Esophagus squamous epithelium (tissue), 5 donors: ENCODE measurements around the gene ADGRG1. TPM values are rescaled to one million over a fixed set of nuclear protein-coding genes. Genes with fewer than 3 reads are reported as not detected.

Experiments used
- DNase-seq: peaks from one replicate; lab custom pipeline; 2025; lab: John Stamatoyannopoulos, UW
- H3K27ac ChIP-seq, 4 donors: fragments of 200-600 bp; sonication (generic); one replicate each; pipeline ENCODE4 v1.5.1; 2016 to 2019; ENCODE audit warnings: mild to moderate bottlenecking in 1 of 4
- H3K27me3 ChIP-seq, 4 donors: fragments of 200-600 bp; sonication (generic); 1 replicate in 3 of 4; 2 replicates in 1 of 4; pipeline versions ENCODE4 v1.5.1 to v1.6.0; 2017 to 2021; ENCODE audit warnings: antibody characterized with exemption in 1 of 4
- H3K36me3 ChIP-seq, 3 donors: fragments of 200-600 bp; sonication (generic); one replicate each; pipeline ENCODE4 v1.5.1; 2016 to 2019
- H3K4me1 ChIP-seq, 3 donors: fragments of 200-600 bp; sonication (generic); one replicate each; pipeline ENCODE4 v1.5.1; 2017 to 2019
- H3K4me3 ChIP-seq, 4 donors: fragments of 200-600 bp; sonication (generic); 1 replicate in 3 of 4; 2 replicates in 1 of 4; pipeline ENCODE4 v1.5.1; 2016 to 2019; ENCODE audit warnings: mild to moderate bottlenecking in 2 of 4, moderate library complexity in 1 of 4
- H3K9me3 ChIP-seq, 3 donors: fragments of 200-600 bp; sonication (generic); one replicate each; pipeline ENCODE4 v1.5.1; 2016 to 2019
- CTCF ChIP-seq, 6 experiments: fragments of 450-650 bp in 4 of 6; fragments of 200-600 bp in 2 of 6; sonication (generic) in 2 of 6; IDR thresholded peaks; one replicate each; pipeline ENCODE4 v1.5.1; 2016 to 2019; ENCODE audit warnings: antibody characterized with exemption in 6 of 6, mild to moderate bottlenecking in 4 of 6, moderate library complexity in 4 of 6
- POLR2A ChIP-seq, 4 donors: fragments of 450-650 bp; IDR thresholded peaks; one replicate each; pipeline ENCODE4 v1.6.1; 2017; ENCODE audit warnings: antibody characterized with exemption in 4 of 4, mild to moderate bottlenecking in 4 of 4, moderate library complexity in 3 of 4
- WGBS, 2 donors: methylation state at CpG; one replicate each; pipeline ENCODE4 v1.1.5; 2018; 5-methylcytosine and 5-hydroxymethylcytosine counted together
- intact Hi-C: fragments of 100-400 bp; cut with DNase I; formaldehyde crosslinking; loops from one replicate; pipeline ENCODE4 v1.15.0; 2022
- total RNA-seq, 4 donors: library from RNA; depleted of rRNA; stranded (reverse); fragments of >200 nt; gene quantifications; one replicate each; pipeline ENCODE4 v1.1.0, GENCODE V29; 2016
- donor health status: DM: yes; HTN: yes; CAD: no.

The ADGRG1 gene
- total RNA-seq, 4 donors from 2014 or later: 37.0 to 65.5 (median 42.1) TPM

GRCh38 chr16:57676553-57677085 is 48.2 kb downstream of the ADGRG1 start:
- Histone ChIP-seq H3K27ac (no peak overlapping the region), H3K4me1 (peaks cover 0 to 21% (median 7%) of the 10 kb centered on the region in 3 donors), H3K4me3 (no peak overlapping the region), H3K9me3 (no peaks in the 10 kb centered on the region), H3K36me3 (no peaks in the 10 kb centered on the region), H3K27me3 (peaks cover 0 to 22% (median 0%) of the 10 kb centered on the region in 4 donors)
- 60 to 71% methylated on average over 2 to 4 of the region's 4 CpGs for WGBS, 2 donors
- intact Hi-C loops: no loop called here
- TF ChIP-seq CTCF (IDR thresholded peaks at IDR 0.05): no peak
- TF ChIP-seq POLR2A (IDR thresholded peaks at IDR 0.05): no peak
- no peak for DNase-seq

- no peak overlapping the region for H3K27ac ChIP-seq
Observed at GRCh38 chr16:57677622-57678369, 49.4 kb downstream of the ADGRG1 start.

GRCh38 chr16:57679016-57679415 is 50.6 kb downstream of the ADGRG1 start:
- DNase-seq: no peak
- H3K9me3 ChIP-seq: no peaks in the 10 kb centered on the region
- H3K27ac ChIP-seq: no peak overlapping the region
- H3K27me3 ChIP-seq: peaks cover 0 to 4% (median 0%) of the 10 kb centered on the region in 4 donors
- no peak overlapping the region for H3K4me3 ChIP-seq
- no peak for TF ChIP-seq POLR2A (IDR thresholded peaks at IDR 0.05)
- no peak for TF ChIP-seq CTCF (IDR thresholded peaks at IDR 0.05)
- 88% methylated on average over 4 of the region's 12 CpGs; no CpG with 5 or more reads in 1 of the 2 donors for WGBS, 2 donors
- no peaks in the 10 kb centered on the region for H3K36me3 ChIP-seq
- intact Hi-C loops: no loop called here
- H3K4me1 ChIP-seq: peaks cover 0 to 21% (median 7%) of the 10 kb centered on the region in 3 donors

More at GRCh38 chr16:57677622-57678369, 49.4 kb downstream of the ADGRG1 start:
- intact Hi-C loops: no loop called here
- peaks cover 0 to 21% (median 7%) of the 10 kb centered on the region in 3 donors for H3K4me1 ChIP-seq
- TF ChIP-seq POLR2A (IDR thresholded peaks at IDR 0.05) (no peak), CTCF (IDR thresholded peaks at IDR 0.05) (no peak)
- DNase-seq: no peak
- no peak overlapping the region for H3K4me3 ChIP-seq
- peaks cover 0 to 17% (median 0%) of the 10 kb centered on the region in 4 donors for H3K27me3 ChIP-seq
- H3K36me3 ChIP-seq: no peaks in the 10 kb centered on the region
- H3K9me3 ChIP-seq: no peaks in the 10 kb centered on the region
- whole genome bisulfite sequencing, 2 donors: 30 to 36% methylated on average over 9 to 10 of the region's 14 CpGs

- H3K27me3 ChIP-seq: no peaks in the 10 kb centered on the region
- H3K27ac ChIP-seq: no peak overlapping the region
- no peak for DNase-seq
- intact Hi-C loops: no loop called here
- WGBS, 2 donors: 69 to 73% methylated on average over 3 to 4 of the region's 7 CpGs
- no peaks in the 10 kb centered on the region for H3K9me3 ChIP-seq
- no peaks in the 10 kb centered on the region for H3K36me3 ChIP-seq
- no peak overlapping the region for H3K4me3 ChIP-seq
- no peak for TF ChIP-seq CTCF (IDR thresholded peaks at IDR 0.05)
- TF ChIP-seq POLR2A (IDR thresholded peaks at IDR 0.05): no peak
- H3K4me1 ChIP-seq: peaks cover 0 to 21% (median 7%) of the 10 kb centered on the region in 3 donors
Observed at GRCh38 chr16:57679767-57680482, 51.5 kb downstream of the ADGRG1 start.
